HCT116 (cell line): ENCODE data around the gene STIMATE. TPM values are rescaled to one million over a fixed set of nuclear protein-coding genes. Genes with fewer than 3 reads are reported as not detected.

Experiments used
- ATAC-seq: fragments of 200-7000 bp; cut with Tn5 transposase; 2 replicates; pipeline ENCODE4 v1.9.1; 2020; ENCODE audit warnings: mild to moderate bottlenecking, moderate library complexity
- BruUV-seq: library from RNA; stranded (reverse); fragments of 400-500 nt; replicated peaks from 2 replicates; lab custom pipeline; 2021; lab: Mats Ljungman, UMichigan
- CTCF ChIA-PET: fragments of 300-600 bp; sonication (Branson Sonifier 250); formaldehyde crosslinking; loops from one replicate; lab custom pipeline; 2021; ENCODE audit warnings: antibody characterized with exemption; lab: Charles Lee
- POLR2A ChIA-PET: fragments of 300-600, 350-600 bp; sonication (Branson Sonifier 250); formaldehyde crosslinking; loops from one replicate; lab custom pipeline; 2021; ENCODE audit warnings: antibody characterized with exemption; lab: Charles Lee
- RAD21 ChIA-PET, 2 experiments: fragments of 300-600 bp; sonication (Branson Sonifier 250); formaldehyde crosslinking; loops; one replicate each; lab custom pipeline; 2023; ENCODE audit warnings: low total read pairs in 2 of 2; ENCODE audit not compliant: uncharacterized antibody in 2 of 2, unreplicated experiment in 2 of 2, low non-redundant PET in 1 of 2; lab: Charles Lee
- DNase-seq: peaks from one replicate; pipeline ENCODE4 v3.0.0-alpha.2; 2010; ENCODE audit warnings: low read depth, low spot score
- H2AFZ ChIP-seq: fragments of 200-600 bp; shearing (Covaris generic), sonication (generic); 2 replicates; pipeline ENCODE4 v1.6.1; 2017; ENCODE audit warnings: low read depth, mixed run types, mixed read lengths, antibody characterized with exemption, low read length; ENCODE audit not compliant: poor library complexity, severe bottlenecking
- H3K27ac ChIP-seq: 2 replicates; pipeline ENCODE4 v1.5.1; 2012; ENCODE audit warnings: low read depth, low read length
- H3K27me3 ChIP-seq: fragments of 200-600 bp; sonication (generic); 2 replicates; pipeline ENCODE4 v1.6.1; 2016; ENCODE audit warnings: mixed run types, low read length, mixed read lengths; ENCODE audit not compliant: insufficient read depth
- H3K36me3 ChIP-seq, 2 experiments: fragments of 200-500 bp in 1 of 2; fragments of 200-600 bp in 1 of 2; sonication (Bioruptor generic) in 1 of 2; sonication (generic) in 1 of 2; 2 replicates each; pipeline versions ENCODE4 v1.5.1 to v1.6.1; 2014 to 2016; ENCODE audit warnings: low read length in 2 of 2, inconsistent platforms in 1 of 2, mixed read lengths in 1 of 2, mixed run types in 1 of 2; ENCODE audit not compliant: insufficient read depth in 2 of 2, control insufficient read depth in 1 of 2
- H3K4me1 ChIP-seq, 2 experiments: fragments of 200-600 bp in 1 of 2; sonication (generic) in 1 of 2; 2 replicates each; pipeline versions ENCODE4 v1.5.1 to v1.6.1; 2012 to 2017; ENCODE audit warnings: low read length in 2 of 2, inconsistent platforms in 1 of 2, mild to moderate bottlenecking in 1 of 2, mixed read lengths in 1 of 2, mixed run types in 1 of 2, moderate library complexity in 1 of 2; ENCODE audit not compliant: insufficient read depth in 2 of 2, control insufficient read depth in 1 of 2
- H3K4me2 ChIP-seq: fragments of 200-600 bp; sonication (generic); 2 replicates; pipeline ENCODE4 v1.6.1; 2017; ENCODE audit warnings: mixed run types, low read length, mixed read lengths
- H3K4me3 ChIP-seq, 2 experiments: fragments of 200-600 bp in 1 of 2; sonication (generic) in 1 of 2; replicated peaks in 1 of 2; 2 replicates each; pipeline ENCODE4 v1.5.1; 2011 to 2016; ENCODE audit warnings: low read length in 2 of 2, control low read depth in 1 of 2, low read depth in 1 of 2, mild to moderate bottlenecking in 1 of 2, mixed read lengths in 1 of 2, mixed run types in 1 of 2
- H3K79me2 ChIP-seq: fragments of 200-600 bp; sonication (generic); 2 replicates; pipeline ENCODE4 v1.6.1; 2017; ENCODE audit warnings: mild to moderate bottlenecking, mixed run types, low read length, moderate library complexity, mixed read lengths; ENCODE audit not compliant: insufficient read depth
- H3K9ac ChIP-seq: fragments of 200-600 bp; sonication (generic); 2 replicates; pipeline ENCODE4 v1.6.1; 2016; ENCODE audit warnings: low read length, mixed read lengths
- H3K9me2 ChIP-seq: fragments of 200-600 bp; sonication (generic), shearing (Covaris generic); 2 replicates; pipeline ENCODE4 v1.6.1; 2017; ENCODE audit warnings: mixed run types, mild to moderate bottlenecking, moderate library complexity; ENCODE audit not compliant: insufficient read depth
- H3K9me3 ChIP-seq, 2 experiments: fragments of 200-500 bp in 1 of 2; fragments of 200-600 bp in 1 of 2; sonication (Bioruptor generic) in 1 of 2; sonication (generic) in 1 of 2; 2 replicates each; pipeline ENCODE4 v1.6.1; 2014 to 2017; ENCODE audit warnings: low read length in 2 of 2, mixed read lengths in 2 of 2, inconsistent platforms in 1 of 2, low read depth in 1 of 2, mild to moderate bottlenecking in 1 of 2, mixed run types in 1 of 2, moderate library complexity in 1 of 2; ENCODE audit not compliant: control insufficient read depth in 1 of 2, insufficient read depth in 1 of 2
- H4K20me1 ChIP-seq: fragments of 200-600 bp; sonication (generic), shearing (Covaris generic); 2 replicates; pipeline ENCODE4 v1.6.1; 2017; ENCODE audit warnings: mixed run types, mild to moderate bottlenecking, moderate library complexity; ENCODE audit not compliant: insufficient read depth
- CEBPB ChIP-seq: IDR thresholded peaks from 2 replicates; pipeline ENCODE4 v1.6.1; 2012; ENCODE audit warnings: low read depth
- ELF1 ChIP-seq: IDR thresholded peaks from 2 replicates; pipeline ENCODE4 v1.6.1; 2012; ENCODE audit warnings: low read depth, borderline replicate concordance
- EZH2phosphoT487 ChIP-seq: fragments of 200-600 bp; IDR thresholded peaks from 2 replicates; pipeline ENCODE4 v1.6.1; 2018; ENCODE audit warnings: antibody characterized with exemption, borderline replicate concordance
- FOSL1 ChIP-seq: IDR thresholded peaks from 2 replicates; pipeline ENCODE4 v1.6.1; 2012; ENCODE audit warnings: low read depth
- POLR2A ChIP-seq: IDR thresholded peaks from 2 replicates; pipeline ENCODE4 v1.7.0; 2011; ENCODE audit warnings: borderline replicate concordance; ENCODE audit not compliant: insufficient read depth, insufficient read length; ENCODE audit errors: extremely low read depth
- POLR2AphosphoS5 ChIP-seq: IDR thresholded peaks from 2 replicates; pipeline ENCODE4 v1.6.1; 2011; ENCODE audit warnings: mild to moderate bottlenecking, low read depth, low read length, moderate library complexity
- RAD21 ChIP-seq: IDR thresholded peaks from 2 replicates; pipeline ENCODE4 v1.6.1; 2012; ENCODE audit warnings: low read depth, mild to moderate bottlenecking
- SP1 ChIP-seq: IDR thresholded peaks from 2 replicates; pipeline ENCODE4 v1.6.1; 2012; ENCODE audit warnings: low read depth
- SRF ChIP-seq: IDR thresholded peaks from 2 replicates; pipeline ENCODE4 v1.6.1; 2012; ENCODE audit warnings: low read depth
- TCF7L2 ChIP-seq: IDR thresholded peaks from 2 replicates; pipeline ENCODE4 v1.7.0; 2011; ENCODE audit warnings: borderline replicate concordance, inconsistent platforms; ENCODE audit not compliant: insufficient read depth, insufficient read length; ENCODE audit errors: extremely low read depth
- YY1 ChIP-seq: IDR thresholded peaks from 2 replicates; pipeline ENCODE4 v1.6.1; 2011; ENCODE audit warnings: low read length, low read depth, moderate library complexity, mild to moderate bottlenecking; ENCODE audit not compliant: insufficient replicate concordance; ENCODE audit errors: extremely low read depth
- ZNF274 ChIP-seq: fragments of 200-500 bp; sonication (Bioruptor generic); IDR thresholded peaks from 2 replicates; pipeline ENCODE4 v1.6.1; 2014; ENCODE audit warnings: mild to moderate bottlenecking, low read depth, low read length, inconsistent platforms
- intact Hi-C: fragments of 100-400 bp; cut with micrococcal nuclease; formaldehyde crosslinking; loops from 2 replicates; pipeline ENCODE4 v1.10.0; 2022
- total RNA-seq: library from RNA; stranded (reverse); gene quantifications from one replicate; pipeline ENCODE4 v1.2.1, GENCODE V29; 2021; ENCODE audit not compliant: unreplicated experiment
- TF ChIP-seq, protein P1 (sequence below): IDR thresholded peaks from 2 replicates; pipeline ENCODE4 v1.6.1; 2012; ENCODE audit warnings: low read depth
- TF ChIP-seq, protein P2 (sequence below): IDR thresholded peaks from 2 replicates; pipeline ENCODE4 v1.6.1; 2012
- TF ChIP-seq, protein P3 (sequence below): IDR thresholded peaks from 2 replicates; pipeline ENCODE4 v1.6.1; 2012

The STIMATE gene
- total RNA-seq, 1 experiment from 2014 or later = 20.2 TPM

DNA sequence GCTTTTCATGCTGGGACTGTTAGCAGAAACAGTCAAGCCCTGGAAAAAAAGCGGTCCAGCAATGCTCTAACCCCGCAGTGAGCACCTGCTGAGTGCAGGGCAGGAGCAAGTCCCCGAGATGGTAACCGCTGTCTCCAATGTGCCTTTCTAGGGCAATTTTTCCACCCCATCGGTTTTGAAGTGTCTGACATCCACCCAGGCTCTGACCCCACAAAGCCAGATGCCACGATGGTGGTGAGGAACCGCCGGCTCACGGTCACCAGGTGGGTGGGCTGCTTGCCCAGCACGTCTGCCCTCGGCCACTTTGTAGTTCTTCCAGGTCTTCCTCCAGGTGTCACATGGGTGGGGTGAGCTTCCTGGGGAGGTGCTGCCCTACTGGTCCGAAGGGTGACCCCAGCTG is 106.0 kb downstream of the STIMATE start:
- POLR2A ChIA-PET = no interaction called here
- Histone ChIP-seq H3K36me3 (no peaks in the 10 kb centered on the region), H3K4me2 (no peak overlapping the region), H3K27ac (no peak overlapping the region), H3K27me3 (no peaks in the 10 kb centered on the region), H4K20me1 (no peaks in the 10 kb centered on the region), H3K9me2 (no peaks in the 10 kb centered on the region), H3K4me3 (no peak overlapping the region), H3K79me2 (no peaks in the 10 kb centered on the region), H2AFZ (no peak overlapping the region), H3K9ac (no peak overlapping the region), H3K9me3 (no peaks in the 10 kb centered on the region), H3K4me1 (no peaks in the 10 kb centered on the region)
- TF ChIP-seq YY1 = no peak
- TF ChIP-seq FOSL1 = no peak
- TF ChIP-seq, protein P1, sequence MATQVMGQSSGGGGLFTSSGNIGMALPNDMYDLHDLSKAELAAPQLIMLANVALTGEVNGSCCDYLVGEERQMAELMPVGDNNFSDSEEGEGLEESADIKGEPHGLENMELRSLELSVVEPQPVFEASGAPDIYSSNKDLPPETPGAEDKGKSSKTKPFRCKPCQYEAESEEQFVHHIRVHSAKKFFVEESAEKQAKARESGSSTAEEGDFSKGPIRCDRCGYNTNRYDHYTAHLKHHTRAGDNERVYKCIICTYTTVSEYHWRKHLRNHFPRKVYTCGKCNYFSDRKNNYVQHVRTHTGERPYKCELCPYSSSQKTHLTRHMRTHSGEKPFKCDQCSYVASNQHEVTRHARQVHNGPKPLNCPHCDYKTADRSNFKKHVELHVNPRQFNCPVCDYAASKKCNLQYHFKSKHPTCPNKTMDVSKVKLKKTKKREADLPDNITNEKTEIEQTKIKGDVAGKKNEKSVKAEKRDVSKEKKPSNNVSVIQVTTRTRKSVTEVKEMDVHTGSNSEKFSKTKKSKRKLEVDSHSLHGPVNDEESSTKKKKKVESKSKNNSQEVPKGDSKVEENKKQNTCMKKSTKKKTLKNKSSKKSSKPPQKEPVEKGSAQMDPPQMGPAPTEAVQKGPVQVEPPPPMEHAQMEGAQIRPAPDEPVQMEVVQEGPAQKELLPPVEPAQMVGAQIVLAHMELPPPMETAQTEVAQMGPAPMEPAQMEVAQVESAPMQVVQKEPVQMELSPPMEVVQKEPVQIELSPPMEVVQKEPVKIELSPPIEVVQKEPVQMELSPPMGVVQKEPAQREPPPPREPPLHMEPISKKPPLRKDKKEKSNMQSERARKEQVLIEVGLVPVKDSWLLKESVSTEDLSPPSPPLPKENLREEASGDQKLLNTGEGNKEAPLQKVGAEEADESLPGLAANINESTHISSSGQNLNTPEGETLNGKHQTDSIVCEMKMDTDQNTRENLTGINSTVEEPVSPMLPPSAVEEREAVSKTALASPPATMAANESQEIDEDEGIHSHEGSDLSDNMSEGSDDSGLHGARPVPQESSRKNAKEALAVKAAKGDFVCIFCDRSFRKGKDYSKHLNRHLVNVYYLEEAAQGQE = no peak
- TF ChIP-seq TCF7L2 = no peak
- no peak for TF ChIP-seq EZH2phosphoT487
- TF ChIP-seq SP1 = no peak
- TF ChIP-seq CEBPB = no peak
- no peak for TF ChIP-seq RAD21
- no peak for TF ChIP-seq ELF1
- TF ChIP-seq ZNF274 = no peak
- TF ChIP-seq POLR2AphosphoS5 = no peak
- TF ChIP-seq, protein P2, sequence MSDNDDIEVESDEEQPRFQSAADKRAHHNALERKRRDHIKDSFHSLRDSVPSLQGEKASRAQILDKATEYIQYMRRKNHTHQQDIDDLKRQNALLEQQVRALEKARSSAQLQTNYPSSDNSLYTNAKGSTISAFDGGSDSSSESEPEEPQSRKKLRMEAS = no peak
- TF ChIP-seq, protein P3, sequence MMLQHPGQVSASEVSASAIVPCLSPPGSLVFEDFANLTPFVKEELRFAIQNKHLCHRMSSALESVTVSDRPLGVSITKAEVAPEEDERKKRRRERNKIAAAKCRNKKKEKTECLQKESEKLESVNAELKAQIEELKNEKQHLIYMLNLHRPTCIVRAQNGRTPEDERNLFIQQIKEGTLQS = no peak
- no peak for TF ChIP-seq SRF
- TF ChIP-seq POLR2A = no peak
- DNase-seq (no peak), ATAC-seq (no peak)
- RAD21 ChIA-PET = interaction anchor here in 1 of 2 experiments (0.6 kb wide), 1 partner anchor 66 kb away, joined by 4 read pairs; no protein-coding TSS in a partner anchor
- intact Hi-C loops = no loop called here
- CTCF ChIA-PET = no interaction called here
- BruUV-seq = no TSS peak
